Activated T-helper 1 cell treated with anti-CD3 and anti-CD28 coated beads, Interleukin-12 subunit alpha, Interleukin-12 subunit beta, Interleukin-2, Interleukin-4 antibody, amounts not matched to agents 30 ng/mL and 10 ng/mL and 1 ng/mL, durations not matched to agents 14 hours and 24 hours and 36 hours (primary cell): Measurements from ENCODE around the gene TPCN2. TPM values are rescaled to one million over a fixed set of nuclear protein-coding genes. Genes with fewer than 3 reads are reported as not detected.

Experiments
- DNase-seq: peaks from one replicate; pipeline ENCODE4 v3.0.0; 2021; ENCODE audit warnings: low spot score
- H3K27ac Mint-ChIP-seq: one replicate; pipeline ENCODE4 v1.8.0; 2021; ENCODE audit warnings: mild to moderate bottlenecking, mixed read lengths
- H3K27me3 Mint-ChIP-seq: one replicate; pipeline ENCODE4 v1.8.0; 2022; ENCODE audit warnings: mild to moderate bottlenecking, moderate library complexity, mixed read lengths; ENCODE audit not compliant: insufficient read depth
- H3K36me3 Mint-ChIP-seq: one replicate; pipeline ENCODE4 v1.8.0; 2021; ENCODE audit warnings: low read depth, mixed read lengths
- H3K4me1 Mint-ChIP-seq: one replicate; pipeline ENCODE4 v1.8.0; 2021; ENCODE audit warnings: low read depth, mixed read lengths
- H3K4me3 Mint-ChIP-seq: one replicate; pipeline ENCODE4 v1.8.0; 2021; ENCODE audit warnings: mild to moderate bottlenecking, moderate library complexity, mixed read lengths
- H3K9me3 Mint-ChIP-seq: one replicate; pipeline ENCODE4 v1.8.0; 2021; ENCODE audit warnings: mixed read lengths
- intact Hi-C: fragments of 100-400 bp; cut with micrococcal nuclease; formaldehyde crosslinking; loops from one replicate; pipeline ENCODE4 v1.15.1; 2024
- total RNA-seq: library from RNA; stranded (reverse); gene quantifications from 2 replicates; pipeline ENCODE4 v1.2.3, GENCODE V29; 2022

TPCN2 gene
- total RNA-seq, 1 donor from 2014 or later = 19.2 TPM

DNA sequence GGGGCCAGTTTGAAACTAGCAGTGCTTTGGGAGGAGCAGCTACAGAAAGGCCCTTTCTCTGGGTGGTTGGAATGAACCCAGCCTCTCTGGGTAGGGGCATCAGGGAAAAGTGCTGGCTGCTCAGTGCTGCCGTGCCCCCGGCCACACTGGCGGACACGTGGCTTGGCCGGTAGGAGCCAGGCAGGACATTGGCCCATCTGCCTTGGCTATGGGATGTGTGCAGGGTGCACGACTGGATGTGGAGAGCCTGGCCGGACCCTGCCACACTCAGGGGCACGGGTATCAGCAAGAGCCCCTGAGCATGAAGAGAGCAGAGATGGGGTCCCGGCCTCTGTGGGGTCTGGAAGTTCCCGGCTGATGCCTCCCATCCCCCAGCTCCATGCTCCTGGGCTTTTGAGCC, 46.6 kb downstream of the TPCN2 start:
- Mint-ChIP-seq H3K9me3 (no peaks in the 10 kb centered on the region), H3K4me1 (no peaks in the 10 kb centered on the region), H3K27me3 (no peaks in the 10 kb centered on the region), H3K27ac (no peak overlapping the region), H3K36me3 (peaks cover 5% of the 10 kb centered on the region), H3K4me3 (no peak overlapping the region)
- no peak for DNase-seq
- intact Hi-C loops = no loop called here

DNA sequence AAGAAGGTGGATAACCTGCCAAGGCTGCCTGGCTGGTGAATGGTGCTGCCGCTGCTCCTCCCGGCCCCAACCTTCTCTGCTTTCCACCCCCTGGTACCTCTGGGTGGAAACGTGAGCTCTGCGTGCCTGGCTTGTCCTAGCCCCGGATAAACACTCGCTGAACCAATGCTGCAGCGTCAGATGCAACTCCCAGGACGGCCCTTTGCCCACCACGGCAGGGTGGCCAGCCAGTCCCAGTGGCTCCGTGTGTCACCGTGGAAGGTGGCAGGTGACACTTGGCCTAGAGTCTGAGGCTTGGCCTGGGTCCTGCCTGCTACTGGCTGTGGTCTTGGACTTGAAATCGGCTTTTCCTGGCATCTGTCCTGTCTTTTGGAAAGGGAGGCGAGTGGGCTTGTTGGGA, 47.7 kb downstream of the TPCN2 start:
- Mint-ChIP-seq H3K9me3 (no peaks in the 10 kb centered on the region), H3K27me3 (no peaks in the 10 kb centered on the region), H3K27ac (no peak overlapping the region), H3K36me3 (peaks cover 4% of the 10 kb centered on the region), H3K4me1 (no peaks in the 10 kb centered on the region), H3K4me3 (no peak overlapping the region)
- DNase-seq = no peak
- intact Hi-C loops = no loop called here

DNA sequence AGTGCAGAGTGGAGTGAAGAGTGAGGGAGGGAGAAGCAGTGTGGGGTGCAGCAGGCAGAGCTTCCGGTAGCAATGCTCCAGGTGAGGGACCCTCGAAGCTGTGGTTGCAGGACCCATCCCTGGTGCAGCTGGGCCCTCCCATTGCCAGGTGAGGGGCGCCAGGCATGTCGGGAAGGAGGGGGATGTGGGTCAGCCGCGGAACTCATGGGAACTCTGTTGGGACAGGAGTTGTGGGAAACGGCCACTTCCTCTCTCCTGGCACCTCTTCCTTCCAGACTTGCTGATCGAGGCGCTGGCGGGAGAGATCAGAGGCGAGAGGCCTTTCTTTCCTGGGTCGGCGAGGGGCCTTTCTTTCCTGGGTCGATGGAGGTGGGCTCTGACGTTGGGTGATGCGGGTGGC, 48.5 kb downstream of the TPCN2 start:
- Mint-ChIP-seq H3K4me1 (no peaks in the 10 kb centered on the region), H3K4me3 (no peak overlapping the region)

GRCh38 chr11:69099180-69099579, 50.4 kb downstream of the TPCN2 start:
- no peak for DNase-seq
- Mint-ChIP-seq H3K27ac (no peak overlapping the region), H3K4me1 (no peaks in the 10 kb centered on the region), H3K27me3 (no peaks in the 10 kb centered on the region), H3K9me3 (no peaks in the 10 kb centered on the region), H3K36me3 (no peaks in the 10 kb centered on the region), H3K4me3 (no peak overlapping the region)
- intact Hi-C loops = no loop called here

More for the DNA sequence above, 48.5 kb downstream of the TPCN2 start:
- Mint-ChIP-seq H3K9me3 (no peaks in the 10 kb centered on the region), H3K27ac (no peak overlapping the region), H3K27me3 (no peaks in the 10 kb centered on the region), H3K36me3 (no peaks in the 10 kb centered on the region)
- DNase-seq = no peak
- intact Hi-C loops = no loop called here

GRCh38 chr11:69100454-69101114, 51.9 kb downstream of the TPCN2 start:
- no peaks in the 10 kb centered on the region for H3K36me3 Mint-ChIP-seq
- DNase-seq = no peak
- no peak overlapping the region for H3K4me3 Mint-ChIP-seq
- H3K9me3 Mint-ChIP-seq = no peaks in the 10 kb centered on the region
- no peak overlapping the region for H3K27ac Mint-ChIP-seq
- H3K27me3 Mint-ChIP-seq = no peaks in the 10 kb centered on the region
- intact Hi-C loops = loop anchor here (1.0 to 5.0 kb wide), 6 partner anchors 66 to 570 kb away; partner anchors contain the start of gene MYEOV
- H3K4me1 Mint-ChIP-seq = no peaks in the 10 kb centered on the region

DNA sequence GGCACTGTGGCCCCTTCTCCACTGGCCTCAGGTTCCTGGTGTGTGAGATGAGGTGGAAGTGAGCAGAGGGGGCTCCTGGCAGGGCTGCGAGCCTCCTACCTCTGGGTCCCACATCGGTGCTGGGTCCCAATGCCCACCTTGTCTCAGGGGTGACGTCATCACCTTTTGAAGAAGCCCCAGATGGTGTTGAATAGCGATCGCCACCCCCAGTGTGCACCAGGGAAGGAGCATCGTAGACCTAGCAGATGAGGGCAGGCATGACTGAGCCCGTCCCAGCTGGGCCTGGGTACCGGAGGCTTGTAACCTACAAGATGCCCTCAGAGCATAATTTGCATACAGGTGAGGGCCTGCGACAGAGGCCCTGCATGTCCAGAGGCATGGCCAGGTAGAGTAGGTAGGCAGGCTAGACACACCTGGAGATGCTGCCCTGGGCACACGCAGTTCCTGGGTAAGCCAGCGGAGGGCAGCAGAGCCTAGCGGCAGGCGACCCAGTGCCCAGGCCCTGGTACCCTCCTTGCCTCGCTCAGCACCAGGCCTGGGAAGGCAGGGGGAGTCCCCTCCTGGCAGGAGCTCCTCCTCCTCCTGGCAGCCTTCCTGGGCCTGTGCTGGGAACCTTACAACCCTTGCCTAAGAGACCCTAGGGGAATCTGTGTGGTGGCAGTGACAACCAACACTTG, 52.5 kb downstream of the TPCN2 start:
- Mint-ChIP-seq H3K4me1 (no peaks in the 10 kb centered on the region), H3K27me3 (no peaks in the 10 kb centered on the region), H3K36me3 (no peaks in the 10 kb centered on the region), H3K4me3 (no peak overlapping the region), H3K9me3 (no peaks in the 10 kb centered on the region), H3K27ac (no peak overlapping the region)
- peak; percentile 53 for DNase-seq
- intact Hi-C loops = loop anchor here (1.0 to 5.0 kb wide), 6 partner anchors 66 to 569 kb away; partner anchors contain the start of gene MYEOV

DNA sequence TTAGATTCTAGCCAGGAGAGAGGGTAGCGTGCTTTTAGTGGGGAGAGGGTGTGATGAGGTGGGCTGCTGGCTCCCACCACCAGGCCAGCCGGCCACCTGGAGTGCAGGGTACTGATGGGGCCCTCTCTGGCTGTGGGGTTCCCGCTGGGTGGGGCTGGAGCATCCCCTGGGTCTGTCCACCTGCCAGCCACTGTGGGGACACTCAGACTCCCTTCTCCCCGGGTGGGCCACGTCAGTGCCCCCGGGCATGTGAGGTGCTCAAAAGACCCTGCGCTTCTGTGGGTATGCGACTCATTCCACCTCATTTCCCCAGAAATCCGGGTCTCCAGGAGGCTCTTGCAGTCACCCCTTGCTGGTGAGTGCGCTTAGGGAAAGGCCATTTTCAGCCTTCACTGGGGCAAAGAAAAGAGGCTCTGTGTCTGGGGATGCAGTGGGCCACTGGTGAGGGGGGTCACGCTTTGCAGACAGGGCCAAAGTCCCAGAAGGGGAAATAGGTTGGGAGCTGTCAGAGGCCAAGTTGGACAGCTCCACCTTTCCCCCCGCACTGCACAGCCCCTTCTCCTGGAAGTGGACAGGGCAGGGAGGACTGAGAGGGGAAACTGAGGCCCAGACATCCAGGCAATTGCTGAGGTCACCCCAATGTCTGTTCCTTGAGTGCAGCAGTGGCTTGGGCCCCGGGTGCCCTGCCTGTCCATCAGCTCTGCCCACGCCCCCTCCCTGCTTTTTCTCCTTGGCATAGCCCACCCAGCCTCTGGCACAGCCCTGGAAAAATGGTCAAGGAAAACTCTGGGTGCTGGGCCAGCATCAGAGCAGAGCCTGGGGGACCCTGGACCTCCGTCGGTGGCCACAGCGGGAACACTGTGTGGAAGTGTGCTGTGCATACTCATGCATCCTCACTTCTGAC, 53.3 kb downstream of the TPCN2 start:
- H3K4me1 Mint-ChIP-seq = peaks cover 6% of the 10 kb centered on the region
- no peaks in the 10 kb centered on the region for H3K9me3 Mint-ChIP-seq
- no peak overlapping the region for H3K4me3 Mint-ChIP-seq
- H3K27ac Mint-ChIP-seq = no peak overlapping the region
- DNase-seq = no peak
- H3K36me3 Mint-ChIP-seq = no peaks in the 10 kb centered on the region
- intact Hi-C loops = loop anchor here (1.0 to 5.0 kb wide), 6 partner anchors 65 to 568 kb away; partner anchors contain the start of gene MYEOV
- H3K27me3 Mint-ChIP-seq = no peaks in the 10 kb centered on the region

GRCh38 chr11:69102732-69103615, 54.2 kb downstream of the TPCN2 start:
- DNase-seq = no peak
- Mint-ChIP-seq H3K36me3 (no peaks in the 10 kb centered on the region), H3K4me1 (peaks cover 7% of the 10 kb centered on the region), H3K4me3 (no peak overlapping the region), H3K9me3 (no peaks in the 10 kb centered on the region), H3K27ac (no peak overlapping the region), H3K27me3 (no peaks in the 10 kb centered on the region)
- intact Hi-C loops = loop anchor here (5.0 kb wide), 2 partner anchors 189 to 454 kb away; partner anchors contain the start of gene MYEOV

DNA sequence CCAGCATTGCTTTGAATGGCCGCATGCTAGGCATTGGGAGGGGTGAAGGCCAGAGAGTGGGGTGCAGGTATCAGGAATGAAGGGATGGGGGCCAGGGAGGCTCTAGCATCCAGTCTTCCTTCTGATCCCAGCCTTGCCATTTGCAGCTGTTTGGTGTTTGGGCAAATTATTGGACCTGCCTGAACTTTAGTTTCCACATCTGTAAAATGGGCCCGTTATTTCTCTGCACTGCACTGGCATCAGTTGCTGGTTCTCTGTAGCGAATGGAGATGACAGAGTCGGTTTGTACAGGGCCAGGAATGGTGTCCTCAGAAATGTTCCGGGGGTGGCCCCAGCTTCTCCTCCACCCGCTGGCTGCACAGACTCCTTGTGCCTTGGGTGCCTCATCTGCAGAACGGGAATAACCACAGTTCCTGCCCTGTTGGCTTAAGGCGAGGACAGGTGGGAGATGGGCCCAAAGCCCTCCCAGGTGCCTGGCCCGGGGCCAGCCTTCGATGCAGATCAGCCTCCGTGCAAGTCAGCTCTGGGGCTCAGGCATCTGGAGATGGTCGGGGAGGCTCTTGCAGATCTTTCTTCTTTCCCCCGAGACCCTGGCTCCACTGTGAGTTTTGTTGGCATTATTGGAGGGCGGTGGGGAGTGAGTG, 55.6 kb downstream of the TPCN2 start:
- H3K9me3 Mint-ChIP-seq = no peaks in the 10 kb centered on the region
- DNase-seq = no peak
- H3K36me3 Mint-ChIP-seq = no peaks in the 10 kb centered on the region
- no peak overlapping the region for H3K4me3 Mint-ChIP-seq
- intact Hi-C loops = loop anchor here (5.0 kb wide), 2 partner anchors 188 to 453 kb away; partner anchors contain the start of gene MYEOV
- H3K27ac Mint-ChIP-seq = no peak overlapping the region
- peaks cover 7% of the 10 kb centered on the region for H3K4me1 Mint-ChIP-seq
- H3K27me3 Mint-ChIP-seq = no peaks in the 10 kb centered on the region

DNA sequence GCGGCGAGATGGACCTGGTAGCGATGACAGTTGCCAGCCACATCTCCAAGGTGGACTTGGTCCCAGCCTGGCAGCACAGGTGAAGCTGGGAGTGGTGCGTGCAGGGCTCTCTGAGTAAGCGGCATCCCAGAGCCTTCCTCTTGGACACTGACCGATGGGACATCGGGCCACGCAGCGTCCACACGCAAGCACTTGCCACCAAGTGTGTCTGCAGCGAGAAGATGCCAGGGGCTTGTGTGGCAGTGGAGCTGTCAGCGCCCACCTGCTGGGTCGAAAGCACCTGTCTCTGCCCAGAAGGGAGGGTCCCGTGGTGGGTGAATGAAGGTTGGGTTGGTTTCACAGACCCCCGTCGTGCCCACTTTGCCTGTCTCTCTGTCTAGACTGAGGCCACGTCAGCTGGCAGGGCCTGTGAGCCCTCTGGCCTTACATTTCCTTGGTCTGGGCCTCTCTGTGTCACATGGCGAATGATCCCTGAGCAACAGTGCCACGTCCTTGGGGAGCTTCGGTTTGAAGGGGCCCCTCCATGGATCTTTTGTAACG, 56.2 kb downstream of the TPCN2 start:
- Mint-ChIP-seq H3K36me3 (no peaks in the 10 kb centered on the region), H3K27ac (no peak overlapping the region), H3K4me1 (peaks cover 7% of the 10 kb centered on the region), H3K9me3 (no peaks in the 10 kb centered on the region), H3K27me3 (no peaks in the 10 kb centered on the region), H3K4me3 (no peak overlapping the region)
- intact Hi-C loops = loop anchor here (5.0 kb wide), 2 partner anchors 187 to 452 kb away; partner anchors contain the start of gene MYEOV
- no peak for DNase-seq

DNA sequence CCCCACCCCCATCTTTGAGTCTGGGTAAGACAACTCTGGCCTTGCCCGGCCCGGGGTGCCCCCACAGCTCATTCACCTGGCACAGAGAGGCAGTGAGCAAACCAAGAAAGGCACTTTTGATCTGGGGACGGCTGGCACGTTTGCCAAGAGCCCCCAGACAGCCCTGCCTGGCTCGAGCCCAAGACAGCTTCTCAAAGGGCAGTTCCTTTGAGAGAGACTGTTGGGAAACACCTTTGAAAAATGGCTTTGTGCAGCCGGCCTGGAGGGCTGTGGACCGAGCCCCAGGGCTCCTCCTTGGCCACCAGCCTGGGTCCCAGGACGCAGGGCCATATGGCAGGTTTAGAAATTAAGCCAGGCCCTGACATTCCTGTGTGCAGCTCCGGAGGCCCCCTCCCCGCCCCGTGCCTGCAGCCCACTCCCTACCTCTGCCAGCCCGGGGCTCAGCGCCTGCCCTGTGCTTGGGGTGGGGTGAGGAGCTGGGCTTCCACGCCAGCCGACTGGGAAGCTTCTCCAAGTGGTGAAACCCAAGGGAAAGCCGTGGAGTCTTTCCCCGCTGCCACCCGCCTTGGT, 56.8 kb downstream of the TPCN2 start:
- no peak for DNase-seq
- Mint-ChIP-seq H3K9me3 (peaks cover 3% of the 10 kb centered on the region), H3K4me3 (no peak overlapping the region), H3K4me1 (peaks cover 7% of the 10 kb centered on the region), H3K36me3 (peaks cover 2% of the 10 kb centered on the region), H3K27ac (no peak overlapping the region), H3K27me3 (no peaks in the 10 kb centered on the region)
- intact Hi-C loops = no loop called here
